GM12873 (cell line): ENCODE results near the gene RAP1GAP.

Experiments
- TF ChIP-seq, protein P1 (sequence below): IDR thresholded peaks from 2 replicates; pipeline ENCODE4 v1.5.1; 2012; ENCODE audit warnings: low read depth, mild to moderate bottlenecking, moderate library complexity, low read length, control low read depth; ENCODE audit not compliant: insufficient read depth; ENCODE audit errors: missing control alignments

RAP1GAP gene

DNA sequence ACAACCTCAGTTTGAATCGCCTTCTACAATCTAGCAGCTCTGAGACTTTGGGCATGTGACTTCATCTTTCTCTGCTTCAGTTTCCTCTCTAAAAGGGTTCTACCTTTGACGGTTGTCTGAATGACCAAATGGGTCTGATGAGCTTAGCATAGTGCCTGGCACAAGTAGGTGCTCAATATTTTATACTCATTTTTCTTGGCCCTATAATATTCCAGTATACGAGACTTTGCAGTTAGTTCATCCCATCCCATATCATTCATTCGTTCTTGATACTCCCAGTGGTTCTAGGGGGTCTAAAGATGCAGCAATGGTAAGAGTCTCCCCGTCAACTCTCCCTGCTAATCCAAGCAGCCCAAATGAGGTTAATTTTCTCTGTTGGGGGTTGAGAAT is 92.4 kb downstream of the RAP1GAP start:
- TF ChIP-seq, protein P1, sequence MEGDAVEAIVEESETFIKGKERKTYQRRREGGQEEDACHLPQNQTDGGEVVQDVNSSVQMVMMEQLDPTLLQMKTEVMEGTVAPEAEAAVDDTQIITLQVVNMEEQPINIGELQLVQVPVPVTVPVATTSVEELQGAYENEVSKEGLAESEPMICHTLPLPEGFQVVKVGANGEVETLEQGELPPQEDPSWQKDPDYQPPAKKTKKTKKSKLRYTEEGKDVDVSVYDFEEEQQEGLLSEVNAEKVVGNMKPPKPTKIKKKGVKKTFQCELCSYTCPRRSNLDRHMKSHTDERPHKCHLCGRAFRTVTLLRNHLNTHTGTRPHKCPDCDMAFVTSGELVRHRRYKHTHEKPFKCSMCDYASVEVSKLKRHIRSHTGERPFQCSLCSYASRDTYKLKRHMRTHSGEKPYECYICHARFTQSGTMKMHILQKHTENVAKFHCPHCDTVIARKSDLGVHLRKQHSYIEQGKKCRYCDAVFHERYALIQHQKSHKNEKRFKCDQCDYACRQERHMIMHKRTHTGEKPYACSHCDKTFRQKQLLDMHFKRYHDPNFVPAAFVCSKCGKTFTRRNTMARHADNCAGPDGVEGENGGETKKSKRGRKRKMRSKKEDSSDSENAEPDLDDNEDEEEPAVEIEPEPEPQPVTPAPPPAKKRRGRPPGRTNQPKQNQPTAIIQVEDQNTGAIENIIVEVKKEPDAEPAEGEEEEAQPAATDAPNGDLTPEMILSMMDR = no peak

DNA sequence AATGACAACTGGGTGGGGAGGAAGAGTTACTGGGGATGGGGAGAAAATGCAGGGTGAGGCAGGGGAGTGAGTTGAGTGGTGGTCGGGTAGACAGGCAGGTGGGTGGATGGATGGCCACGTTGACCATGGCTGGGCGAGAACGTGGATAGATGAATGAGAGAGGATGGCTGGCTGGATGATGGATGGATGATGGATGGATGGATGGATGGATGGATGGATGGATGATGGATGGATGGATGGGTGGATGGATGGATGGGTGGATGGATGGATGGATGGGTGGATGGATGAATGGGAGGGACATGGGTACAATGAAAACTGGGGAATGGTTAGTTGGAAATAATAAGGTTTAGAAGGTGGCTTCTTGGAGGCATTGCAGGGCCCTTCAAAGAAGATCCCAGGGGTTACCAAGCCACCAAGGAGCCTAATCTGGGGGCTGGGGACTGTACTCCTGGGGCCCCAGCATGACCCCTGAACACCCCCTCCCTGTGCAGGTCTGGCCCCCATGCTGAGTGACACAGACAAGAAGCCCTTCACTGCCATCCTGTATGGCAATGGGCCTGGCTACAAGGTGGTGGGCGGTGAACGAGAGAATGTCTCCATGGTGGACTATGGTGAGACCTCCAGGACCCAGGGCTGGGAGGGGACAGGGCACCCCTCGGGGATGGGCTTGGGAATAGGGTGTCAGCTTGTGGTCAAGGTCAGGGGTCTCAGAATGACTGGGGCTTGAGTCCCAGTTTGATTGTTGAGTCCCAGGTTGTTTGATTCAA is 92.9 kb downstream of the RAP1GAP start:
- TF ChIP-seq, protein P1 = no peak

DNA sequence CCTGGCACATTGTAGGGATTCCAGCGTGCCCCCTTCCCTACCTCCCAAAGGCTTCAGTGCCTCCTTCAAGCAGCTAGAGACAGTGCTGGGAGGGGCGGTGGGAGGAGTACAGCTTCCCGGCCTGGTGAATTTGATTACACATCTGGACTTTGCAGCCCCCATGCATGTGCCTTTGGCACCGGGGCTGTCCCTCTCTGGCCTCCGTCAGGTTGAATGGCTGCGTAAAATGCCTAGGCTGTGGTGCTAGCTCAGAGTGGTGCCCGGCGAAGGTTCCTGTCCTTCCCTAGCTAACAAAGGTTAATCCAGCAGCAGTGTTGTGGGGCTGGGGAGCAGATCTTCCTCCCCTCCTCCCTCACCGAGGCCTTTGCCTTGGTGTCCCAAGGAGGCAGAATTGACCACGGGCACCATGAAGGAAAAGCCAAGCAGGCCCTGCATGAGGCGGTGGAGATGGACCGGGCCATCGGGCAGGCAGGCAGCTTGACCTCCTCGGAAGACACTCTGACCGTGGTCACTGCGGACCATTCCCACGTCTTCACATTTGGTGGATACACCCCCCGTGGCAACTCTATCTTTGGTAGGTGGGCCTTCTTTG is 93.7 kb downstream of the RAP1GAP start:
- TF ChIP-seq, protein P1 = no peak

DNA sequence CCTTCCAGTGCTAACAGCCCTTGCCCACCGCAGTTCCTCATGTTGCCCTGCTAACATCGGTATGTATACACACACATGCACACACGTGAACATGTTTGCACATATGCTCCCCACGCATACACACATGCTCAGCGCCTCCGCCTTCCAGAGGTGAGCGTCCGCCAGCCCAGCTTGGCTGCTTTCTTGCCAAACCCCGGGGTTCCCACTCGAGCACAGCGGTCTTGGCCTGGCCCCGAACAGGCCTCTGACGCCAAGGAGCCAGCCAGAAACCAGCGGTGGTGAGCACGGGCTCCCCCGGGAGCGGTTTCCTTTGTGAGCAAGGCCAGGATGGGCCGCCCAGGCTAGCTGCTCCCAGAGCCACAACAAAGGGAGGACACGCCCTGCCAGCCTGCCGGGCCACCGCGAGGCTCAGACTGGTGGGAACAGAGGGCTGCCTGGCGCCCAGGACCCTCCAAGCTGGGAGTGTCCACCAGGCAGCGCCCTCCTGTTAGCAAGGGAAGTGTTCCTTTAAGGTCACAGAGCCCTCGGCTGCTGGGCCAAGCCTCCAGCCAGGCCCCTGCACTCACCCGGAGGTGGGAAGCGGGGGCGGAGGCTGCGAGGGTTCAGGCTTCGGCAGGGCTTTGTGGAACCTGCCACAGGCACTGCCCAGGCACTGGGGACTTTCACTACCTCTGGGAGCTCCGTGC is 94.5 kb downstream of the RAP1GAP start:
- TF ChIP-seq, protein P1 = no peak

DNA sequence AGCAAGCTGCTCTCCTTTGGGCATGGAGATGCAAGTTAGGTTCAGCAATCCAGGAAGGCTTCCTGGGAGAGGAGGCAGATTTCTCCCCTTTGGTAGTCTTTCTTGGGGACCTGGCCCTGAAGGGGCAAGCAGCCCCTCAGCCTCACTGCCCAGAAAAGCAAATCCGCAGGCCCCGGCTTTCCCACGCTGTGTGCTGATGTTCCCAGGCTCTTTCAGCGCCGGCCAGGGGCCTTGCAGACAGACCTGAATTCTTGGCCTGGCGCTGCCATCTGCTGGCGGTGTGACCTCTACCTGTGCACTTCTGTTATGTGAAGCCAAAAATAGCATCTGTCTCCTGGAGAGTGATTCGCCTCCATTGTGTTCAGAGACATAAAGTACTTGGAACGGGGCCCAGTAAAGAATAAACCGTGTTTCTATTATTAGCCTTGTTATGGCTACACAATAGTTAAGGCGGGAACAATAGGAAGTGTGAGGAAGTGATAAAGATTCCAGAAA is 95.1 kb downstream of the RAP1GAP start:
- TF ChIP-seq, protein P1 = peak; percentile 55

DNA sequence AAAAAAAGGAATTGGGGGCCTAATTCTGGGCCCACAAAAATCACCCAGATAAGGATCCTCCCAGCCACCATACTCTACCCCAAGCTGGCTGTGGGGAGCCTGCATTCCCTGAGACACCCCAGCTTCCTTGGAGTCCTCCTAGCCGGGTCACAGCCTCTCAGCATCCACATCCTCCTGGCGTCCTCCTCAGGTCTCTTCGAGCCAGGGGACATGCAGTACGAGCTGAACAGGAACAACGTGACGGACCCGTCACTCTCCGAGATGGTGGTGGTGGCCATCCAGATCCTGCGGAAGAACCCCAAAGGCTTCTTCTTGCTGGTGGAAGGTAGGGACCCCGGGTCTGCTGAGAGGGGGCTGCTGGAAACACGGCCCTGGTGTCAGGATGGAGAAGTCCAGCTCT is 95.7 kb downstream of the RAP1GAP start:
- TF ChIP-seq, protein P1 = no peak

DNA sequence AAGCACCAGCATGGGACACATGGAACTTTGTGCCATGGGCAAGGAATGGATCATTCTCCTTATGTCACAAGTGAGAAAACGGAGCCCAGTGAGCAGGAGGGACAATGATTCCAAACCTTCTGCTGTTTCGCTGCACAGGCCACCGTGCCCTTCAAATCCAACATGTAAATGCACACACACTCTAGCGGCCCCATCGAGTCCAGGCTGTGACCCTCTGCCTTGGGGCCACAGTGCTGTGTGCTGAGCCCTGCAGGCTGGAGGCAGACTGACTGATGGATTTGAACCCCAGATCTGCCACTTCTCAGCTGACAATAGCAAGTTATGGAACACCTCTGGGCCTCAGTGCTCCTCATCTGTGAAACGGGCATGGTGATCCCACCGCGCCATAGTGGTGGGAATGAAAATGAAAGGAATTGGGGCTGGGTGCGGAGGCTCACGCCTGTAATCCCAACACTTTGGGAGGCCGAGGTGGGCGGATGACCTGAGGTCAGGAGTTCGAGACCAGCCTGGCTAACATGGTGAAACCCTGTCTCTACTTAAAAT is 96.4 kb downstream of the RAP1GAP start:
- TF ChIP-seq, protein P1 = no peak
